Measurements from ENCODE around the gene PSMC4.
A peak's percentile ranks its signal among the peaks of the same experiment; 100 is the strongest.

Gene PSMC4

GRCh38 chr19:39970675-39971379, at the start of gene PSMC4:
Gene PSMC4, plus strand, starts transcription at chr19:39971165. Its CDS starts 38 bp downstream, at chr19:39971203.
- DNase-seq: peak; percentile 100

DNA sequence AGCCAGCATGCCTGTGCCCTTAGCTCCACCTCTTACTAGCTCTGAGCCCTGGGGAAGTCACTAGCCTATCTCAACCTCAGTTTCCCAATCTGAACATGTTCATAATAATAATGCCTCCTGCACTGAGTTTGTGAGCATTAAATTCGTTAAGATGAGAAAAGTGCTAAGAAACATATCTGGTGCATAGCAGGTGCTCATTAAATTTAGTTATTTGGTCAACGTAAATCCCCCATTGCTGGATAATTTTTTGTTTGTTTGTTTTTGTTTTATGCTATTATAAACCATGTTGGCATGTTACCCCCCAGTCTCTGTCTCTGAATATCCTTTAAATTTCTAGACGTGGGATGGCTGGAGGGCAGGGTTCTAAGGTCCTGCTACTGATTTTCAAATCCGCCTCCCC, 47.1 kb upstream of the PSMC4 start:
- no peak for DNase-seq

DNA sequence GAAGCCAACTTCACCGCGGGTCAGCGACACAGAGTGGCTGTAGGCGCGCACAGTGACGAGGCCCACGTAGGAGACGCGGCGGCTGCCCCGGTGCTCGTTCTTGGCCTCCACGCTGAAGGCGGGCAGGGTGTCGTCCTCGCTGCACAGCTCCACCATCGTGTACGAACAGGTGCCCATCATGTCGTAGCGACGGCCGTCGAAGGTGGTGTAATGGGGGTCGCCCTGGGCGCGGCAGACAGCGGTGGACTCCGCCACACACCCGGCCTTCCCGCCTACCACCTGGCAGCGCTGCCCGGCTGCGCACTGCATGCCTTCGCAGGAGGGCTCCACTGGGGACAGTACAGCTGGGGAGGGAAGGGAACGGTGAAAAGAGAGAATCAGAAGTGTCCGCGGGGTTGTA, 46.6 kb upstream of the PSMC4 start:
- no peak for DNase-seq

- DNase-seq: no peak
These were observed 46.0 kb upstream of the PSMC4 start for GRCh38 chr19:39924952-39925351.

GRCh38 chr19:39926170-39926760, 44.7 kb upstream of the PSMC4 start:
- no peak for DNase-seq

DNA sequence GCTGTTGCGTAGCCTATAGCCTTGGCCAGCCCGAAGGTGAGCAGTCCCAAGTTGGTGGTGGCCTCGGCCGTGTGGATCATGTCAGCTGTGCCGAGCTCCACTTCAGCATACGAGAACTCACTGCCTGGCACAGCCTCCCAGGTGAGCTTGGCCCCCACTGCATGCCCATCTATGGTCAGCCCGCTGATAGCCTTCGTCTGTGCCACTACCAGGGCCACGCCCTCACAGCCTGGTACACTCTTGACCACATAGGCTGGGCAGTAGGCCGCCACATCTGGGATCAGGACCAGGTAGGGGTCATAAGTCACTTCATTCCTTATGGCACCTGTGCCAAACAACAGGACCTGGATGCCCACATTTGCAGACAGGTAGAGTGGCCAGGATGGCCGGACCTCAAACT, 43.9 kb upstream of the PSMC4 start:
- DNase-seq: no peak

DNA sequence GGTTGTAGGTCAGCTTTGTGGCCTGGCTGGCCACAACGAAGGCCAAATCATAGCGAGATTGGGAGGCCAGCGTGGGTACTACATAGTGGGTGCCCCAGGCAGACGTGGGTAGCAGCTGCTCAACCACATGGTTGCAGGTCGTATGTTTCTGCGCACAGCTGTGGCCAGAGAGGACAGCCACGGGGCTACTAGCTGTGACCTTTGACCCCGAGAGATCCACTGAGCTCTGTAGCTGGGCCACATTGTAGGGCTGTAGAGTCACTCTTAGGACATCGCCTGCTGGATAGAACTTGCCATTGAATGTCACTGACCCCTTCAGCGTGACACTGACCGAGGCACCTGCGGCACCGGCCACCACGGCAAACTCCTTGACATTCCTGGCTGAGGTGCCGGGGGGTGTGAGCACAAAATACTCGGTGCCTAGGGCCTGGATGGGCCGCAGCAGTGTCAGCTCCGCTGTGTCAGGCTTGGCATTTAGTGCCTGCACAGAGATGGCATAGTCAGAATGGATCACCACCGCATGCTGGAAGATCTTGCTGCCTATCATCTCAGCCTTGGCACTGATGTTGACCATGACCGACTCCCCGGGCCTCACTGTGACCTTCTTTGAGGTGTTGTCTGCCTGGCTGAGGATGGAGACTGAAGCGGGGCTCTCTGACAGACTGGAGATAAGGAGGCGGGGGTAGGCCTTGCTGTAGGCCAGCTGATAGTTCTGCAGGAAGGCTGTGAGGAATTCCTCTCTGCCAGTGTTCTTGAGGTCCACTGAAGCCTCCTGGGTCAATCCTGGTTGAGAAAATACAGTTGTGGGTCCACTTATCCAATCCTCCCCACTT, 43.2 kb upstream of the PSMC4 start:
- DNase-seq: no peak

DNA sequence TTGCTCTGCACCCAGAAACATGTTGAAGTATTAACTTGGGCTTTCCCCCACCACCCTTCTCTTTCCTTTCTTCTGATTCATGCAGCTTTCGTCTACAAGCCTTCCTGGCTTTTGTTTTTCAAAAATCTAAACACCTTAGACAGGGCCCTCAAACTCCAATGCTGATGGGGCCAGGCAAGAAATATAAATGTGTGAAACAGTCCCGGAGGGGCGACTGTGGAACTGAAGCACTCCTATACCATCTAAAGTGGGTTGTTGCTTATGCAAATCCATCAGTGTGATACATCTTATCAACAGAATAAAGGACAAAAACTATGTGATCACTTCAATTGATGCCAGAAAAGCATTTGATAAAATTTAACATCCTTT, 42.6 kb upstream of the PSMC4 start:
- no peak for DNase-seq

DNA sequence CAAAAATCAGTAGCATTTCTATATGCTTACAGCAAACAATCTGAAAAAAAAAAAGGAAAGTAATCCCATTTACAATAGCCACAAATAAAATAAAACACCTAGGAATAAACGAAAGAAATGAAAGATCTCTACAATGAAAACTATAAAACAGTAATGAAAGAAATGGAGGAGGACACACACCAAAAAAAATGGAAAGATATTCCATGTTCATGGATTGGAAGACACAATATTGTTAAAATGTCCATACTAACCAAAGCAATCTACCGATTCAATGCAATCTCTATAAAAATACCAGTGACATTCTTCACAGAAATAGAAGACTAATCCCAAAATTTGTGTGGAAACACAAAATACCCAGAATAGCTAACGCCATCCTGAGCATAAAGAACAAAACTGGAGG, 41.2 kb upstream of the PSMC4 start:
- DNase-seq: no peak

GRCh38 chr19:39934584-39935363, 36.2 kb upstream of the PSMC4 start, which contains the start of gene FCGBP:
Gene FCGBP, minus strand, starts transcription at chr19:39934634.
- no peak for DNase-seq

- no peak for DNase-seq
These were observed 35.7 kb upstream of the PSMC4 start for GRCh38 chr19:39935364-39935661.

- DNase-seq: no peak
These were observed 34.9 kb upstream of the PSMC4 start for GRCh38 chr19:39936020-39936419.

GRCh38 chr19:39936622-39937021, 34.3 kb upstream of the PSMC4 start:
- no peak for DNase-seq

- DNase-seq: no peak
These were observed 33.8 kb upstream of the PSMC4 start for GRCh38 chr19:39937094-39937720.

- no peak for DNase-seq
These were observed 33.2 kb upstream of the PSMC4 start for GRCh38 chr19:39937787-39938186.

DNA sequence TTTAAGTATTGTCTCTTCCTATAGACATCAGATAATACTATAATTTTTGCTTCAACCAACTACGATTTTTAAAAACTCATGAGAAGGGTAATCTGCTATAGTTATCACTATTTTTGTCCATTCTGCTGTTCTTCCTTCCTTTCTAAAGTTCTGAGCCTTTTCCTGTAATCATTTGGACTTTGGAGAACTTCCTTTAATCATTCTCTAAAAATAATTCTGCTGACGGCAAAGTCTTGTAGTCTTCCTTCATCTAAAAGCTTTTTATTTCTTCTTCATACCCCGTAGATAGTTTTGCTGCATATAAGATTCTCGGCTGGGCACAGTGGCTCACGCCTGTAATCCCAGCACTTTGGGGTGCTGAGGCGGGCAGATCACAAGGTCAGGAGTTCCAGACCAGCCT, 31.4 kb upstream of the PSMC4 start:
- DNase-seq: no peak

GRCh38 chr19:39940221-39940833, 30.6 kb upstream of the PSMC4 start:
- DNase-seq: no peak

DNA sequence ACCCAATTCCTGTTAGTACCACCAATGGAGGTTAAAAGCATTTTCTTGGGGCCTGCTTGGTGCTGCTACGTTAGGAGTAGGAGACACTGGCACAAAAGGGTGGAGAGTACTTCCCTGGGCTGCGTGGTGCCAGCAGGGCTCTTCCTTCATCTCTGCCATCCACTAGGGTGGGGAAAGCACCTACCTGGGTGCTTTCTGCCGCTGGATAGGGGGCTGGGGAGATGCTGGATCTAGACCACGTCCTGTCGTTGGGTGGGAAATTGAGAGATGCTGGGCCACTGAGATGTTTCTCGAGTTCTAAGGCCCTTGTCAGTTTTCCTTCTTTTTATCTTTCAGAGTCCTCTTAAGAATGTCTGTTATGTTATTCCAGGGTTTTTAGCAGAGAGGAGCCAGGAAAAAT, 29.8 kb upstream of the PSMC4 start:
- DNase-seq: no peak

- DNase-seq: peak; percentile 90
These were observed 29.2 kb upstream of the PSMC4 start for GRCh38 chr19:39941615-39942365.

GRCh38 chr19:39942366-39942730, 28.6 kb upstream of the PSMC4 start:
- DNase-seq: no peak

GRCh38 chr19:39943586-39943985, 27.4 kb upstream of the PSMC4 start:
- DNase-seq: no peak

- peak; percentile 49 for DNase-seq
These were observed 24.4 kb upstream of the PSMC4 start for GRCh38 chr19:39946532-39946931.
